GM21786 (cell line): ENCODE results near the gene CLTA.

Source experiments
- ATAC-seq: cut with Tn5 transposase; IDR thresholded peaks from one replicate; pipeline ENCODE4 v1.9.1; 2021; ENCODE audit not compliant: unreplicated experiment

The CLTA gene

GRCh38 chr9:36190388-36191289, at the start of gene CLTA:
Gene CLTA (plus strand): TSS chr9:36190921. CDS start chr9:36191057, 136 bp downstream.
- peak; percentile 95 for ATAC-seq

GRCh38 chr9:36141288-36141687, 49.4 kb upstream of the CLTA start:
- no peak for ATAC-seq

- ATAC-seq = no peak
Observed at GRCh38 chr9:36141761-36142160, 49.0 kb upstream of the CLTA start.

GRCh38 chr9:36142510-36143244, 48.0 kb upstream of the CLTA start:
- ATAC-seq = no peak

GRCh38 chr9:36143245-36143641, 47.5 kb upstream of the CLTA start:
- ATAC-seq = no peak

GRCh38 chr9:36144309-36145232, 46.1 kb upstream of the CLTA start:
- ATAC-seq = no peak

GRCh38 chr9:36145970-36146369, 44.8 kb upstream of the CLTA start:
- ATAC-seq = no peak

- no peak for ATAC-seq
Observed at GRCh38 chr9:36146651-36147050, 44.1 kb upstream of the CLTA start.

- ATAC-seq = no peak
Observed at GRCh38 chr9:36147441-36148175, 43.1 kb upstream of the CLTA start.

GRCh38 chr9:36148311-36149051, 42.2 kb upstream of the CLTA start:
- peak; percentile 46 for ATAC-seq

- no peak for ATAC-seq
Observed at GRCh38 chr9:36149197-36149596, 41.5 kb upstream of the CLTA start.

GRCh38 chr9:36150574-36151315, 40.0 kb upstream of the CLTA start:
- ATAC-seq = no peak

- ATAC-seq = peak; percentile 89
Observed at GRCh38 chr9:36151316-36152210, 39.2 kb upstream of the CLTA start.

GRCh38 chr9:36152741-36153438, 37.8 kb upstream of the CLTA start:
- ATAC-seq = no peak

- ATAC-seq = no peak
Observed at GRCh38 chr9:36153746-36154145, 37.0 kb upstream of the CLTA start.

- ATAC-seq = no peak
Observed at GRCh38 chr9:36154331-36154952, 36.3 kb upstream of the CLTA start.

GRCh38 chr9:36156116-36156515, 34.6 kb upstream of the CLTA start:
- no peak for ATAC-seq
